ENCODE data around the gene CSNK1E. TPM values are rescaled to one million over a fixed set of nuclear protein-coding genes. Genes with fewer than 3 reads are reported as not detected.

The CSNK1E gene
- polyA plus RNA-seq, 1 donor (not counting 4 experiments of a cell fraction or from before 2014, with no cell fraction given), result 168 TPM

GRCh38 chr22:38259370-38259769 is 57.9 kb downstream of the CSNK1E start:
- Histone ChIP-seq H3K4me1 (ENCODE audit: control insufficient read depth, extremely low read depth, insufficient read depth, low read length) (peaks cover 6% of the 10 kb centered on the region), H3K79me2 (ENCODE audit: control insufficient read depth, insufficient read depth, low read length) (peaks cover 76% of the 10 kb centered on the region)

GRCh38 chr22:38258895-38259294 is 58.3 kb downstream of the CSNK1E start:
- Histone ChIP-seq H3K4me2 (ENCODE audit: control insufficient read depth, extremely low read depth, insufficient read depth, low read depth, low read length) (no peak overlapping the region), H4K20me1 (ENCODE audit: control insufficient read depth, extremely low read depth, insufficient read depth, low read length) (peaks cover 3% of the 10 kb centered on the region), H3K36me3 (ENCODE audit: control insufficient read depth in 2 of 2, extremely low read depth in 1 of 2, insufficient read depth in 2 of 2, low read length in 2 of 2) (peaks cover 0 to 7% of the 10 kb centered on the region in 2 experiments), H3K27me3 (ENCODE audit: control insufficient read depth, extremely low read depth, insufficient read depth, low read length) (no peaks in the 10 kb centered on the region), H3K9ac (ENCODE audit: control insufficient read depth, extremely low read depth, insufficient read depth, low read length) (no peak overlapping the region), H3K27ac (ENCODE audit: control insufficient read depth, insufficient read depth, low read length) (no peak overlapping the region), H3K79me2 (ENCODE audit: control insufficient read depth, insufficient read depth, low read length) (peaks cover 73% of the 10 kb centered on the region), H3K9me1 (ENCODE audit: control insufficient read depth, extremely low read depth, insufficient read depth, low read length) (no peaks in the 10 kb centered on the region), H3K4me1 (ENCODE audit: control insufficient read depth, extremely low read depth, insufficient read depth, low read length) (peaks cover 6% of the 10 kb centered on the region), H2AFZ (ENCODE audit: control insufficient read depth, low read length) (no peak overlapping the region), H3K9me3 (ENCODE audit: control insufficient read depth, low read depth, low read length) (no peaks in the 10 kb centered on the region), H3K4me3 (ENCODE audit: control insufficient read depth in 2 of 3, extremely low read depth in 1 of 3, insufficient read depth in 2 of 3, low read depth in 1 of 3, low read length in 3 of 3) (no peak overlapping the region)
- no peak for FAIRE-seq
- dilution Hi-C loops (cut with MboI; ENCODE audit: extremely low pct_ligation_motif_present, low sequenced_read_pairs), result no loop called here
- no peak for DNase-seq (ENCODE audit: low read depth, low spot score)
- TF ChIP-seq CTCF (optimal IDR thresholded peaks at IDR 0.05 in 1 of 3, IDR thresholded peaks at IDR 0.05 in 1 of 3, conservative IDR thresholded peaks at IDR 0.05 in 1 of 3; ENCODE audit: extremely low read depth in 1 of 3, insufficient read depth in 2 of 3, low read length in 3 of 3) (no peak), EZH2 (IDR thresholded peaks at IDR 0.05; ENCODE audit: low read length) (no peak)

More at GRCh38 chr22:38259370-38259769, 57.9 kb downstream of the CSNK1E start:
- DNase-seq (ENCODE audit: low read depth, low spot score) (no peak), FAIRE-seq (no peak)
- no peaks in the 10 kb centered on the region for H3K9me1 ChIP-seq (ENCODE audit: control insufficient read depth, extremely low read depth, insufficient read depth, low read length)
- dilution Hi-C loops (cut with MboI; ENCODE audit: extremely low pct_ligation_motif_present, low sequenced_read_pairs), result no loop called here
- H2AFZ ChIP-seq (ENCODE audit: control insufficient read depth, low read length), result no peak overlapping the region
- no peak overlapping the region for H3K4me3 ChIP-seq (ENCODE audit: control insufficient read depth in 2 of 3, extremely low read depth in 1 of 3, insufficient read depth in 2 of 3, low read depth in 1 of 3, low read length in 3 of 3)
- H3K9me3 ChIP-seq (ENCODE audit: control insufficient read depth, low read depth, low read length), result no peaks in the 10 kb centered on the region
- peaks cover 8% of the 10 kb centered on the region for H4K20me1 ChIP-seq (ENCODE audit: control insufficient read depth, extremely low read depth, insufficient read depth, low read length)
- H3K27me3 ChIP-seq (ENCODE audit: control insufficient read depth, extremely low read depth, insufficient read depth, low read length), result no peaks in the 10 kb centered on the region
- TF ChIP-seq CTCF (optimal IDR thresholded peaks at IDR 0.05 in 1 of 3, IDR thresholded peaks at IDR 0.05 in 1 of 3, conservative IDR thresholded peaks at IDR 0.05 in 1 of 3; ENCODE audit: extremely low read depth in 1 of 3, insufficient read depth in 2 of 3, low read length in 3 of 3), result no peak
- TF ChIP-seq EZH2 (IDR thresholded peaks at IDR 0.05; ENCODE audit: low read length), result no peak
- H3K9ac ChIP-seq (ENCODE audit: control insufficient read depth, extremely low read depth, insufficient read depth, low read length), result no peak overlapping the region
- H3K36me3 ChIP-seq (ENCODE audit: control insufficient read depth in 2 of 2, extremely low read depth in 1 of 2, insufficient read depth in 2 of 2, low read length in 2 of 2), result peaks cover 0 to 11% of the 10 kb centered on the region in 2 experiments
- no peak overlapping the region for H3K27ac ChIP-seq (ENCODE audit: control insufficient read depth, insufficient read depth, low read length)
- no peak overlapping the region for H3K4me2 ChIP-seq (ENCODE audit: control insufficient read depth, extremely low read depth, insufficient read depth, low read depth, low read length)
